NAMALWA (cell line): ENCODE data around the gene SRRM2.

ENCODE experiments used
- DNase-seq: peaks from one replicate; pipeline ENCODE4 v3.0.0-alpha.2; 2015; ENCODE audit warnings: low spot score

Gene SRRM2

GRCh38 chr16:2752035-2752849, at the start of gene SRRM2:
SRRM2 (plus strand) TSS chr16:2752638; CDS start chr16:2756365, 3,727 bp downstream.
- DNase-seq, result peak; percentile 97

DNA sequence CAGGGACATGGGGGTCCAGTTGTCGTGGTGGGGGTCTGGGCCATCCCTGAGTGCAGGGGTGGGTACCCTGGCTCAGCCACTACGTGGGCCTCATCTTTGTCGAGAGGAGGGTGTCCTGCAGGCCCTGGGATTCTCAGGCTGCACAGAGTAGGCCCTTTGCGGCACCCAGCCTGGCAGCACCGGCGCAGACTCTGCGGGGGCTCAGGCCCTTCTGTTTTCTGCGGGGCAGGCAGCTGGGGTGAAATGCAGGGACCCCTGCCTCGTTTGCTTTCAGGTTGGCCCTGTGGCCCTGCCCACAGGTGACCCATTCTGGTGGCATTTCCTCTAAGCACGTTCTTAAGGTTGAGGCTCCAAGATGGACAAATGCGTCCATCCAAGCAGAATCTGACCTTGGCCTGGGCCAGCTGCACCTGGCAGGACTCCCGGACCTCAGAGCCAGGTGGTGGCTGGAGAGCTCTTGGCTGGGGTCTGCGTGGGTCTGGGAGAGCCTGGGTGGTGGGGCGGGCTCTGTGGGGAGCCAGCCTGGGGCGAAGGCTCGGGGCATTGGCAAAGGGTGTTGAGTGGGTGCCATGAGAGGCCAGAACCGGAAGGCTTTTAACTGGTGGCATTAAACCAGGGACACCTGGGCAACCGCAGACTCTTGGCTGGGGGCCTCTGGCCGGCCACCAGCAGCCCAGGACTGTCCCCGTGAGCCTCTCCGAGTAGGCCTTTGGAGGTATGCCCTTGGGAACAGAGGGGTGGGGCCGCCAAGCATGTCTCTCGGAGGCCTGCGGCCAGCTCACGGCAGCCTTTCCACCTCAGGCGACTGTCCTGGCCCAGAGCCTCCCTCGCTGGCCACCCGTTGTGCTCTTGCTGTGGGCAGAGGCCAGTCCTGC, 49.3 kb upstream of the SRRM2 start:
- no peak for DNase-seq

GRCh38 chr16:2704166-2704982, 48.1 kb upstream of the SRRM2 start:
- DNase-seq, result no peak

GRCh38 chr16:2704983-2705275, 47.5 kb upstream of the SRRM2 start:
- no peak for DNase-seq

DNA sequence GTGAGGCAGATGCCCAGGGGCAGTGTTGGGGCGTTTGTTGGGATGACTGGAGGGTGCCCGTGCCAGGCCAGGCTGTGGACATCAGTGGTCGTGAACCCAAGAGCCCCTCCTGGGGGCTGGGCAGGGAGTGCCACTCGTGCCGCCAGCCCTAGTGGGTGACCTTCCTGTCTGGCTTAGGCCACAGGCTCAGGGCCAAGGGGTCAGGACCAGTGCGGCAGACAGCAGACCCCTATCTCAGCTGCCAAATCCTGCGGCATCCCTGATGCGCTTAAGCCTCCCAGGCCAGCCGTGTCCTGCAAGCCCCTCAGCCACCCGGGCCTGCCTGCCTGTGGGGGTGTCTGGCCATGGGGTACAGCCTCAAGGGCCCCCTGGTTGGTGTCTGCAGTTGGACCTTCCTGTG, 47.1 kb upstream of the SRRM2 start:
- no peak for DNase-seq

- DNase-seq, result no peak
Measured at GRCh38 chr16:2706085-2706484, 46.4 kb upstream of the SRRM2 start.

GRCh38 chr16:2706611-2707311, 45.7 kb upstream of the SRRM2 start:
- DNase-seq, result no peak

- DNase-seq, result no peak
Measured at GRCh38 chr16:2707368-2708289, 44.8 kb upstream of the SRRM2 start.

GRCh38 chr16:2708290-2708639, 44.2 kb upstream of the SRRM2 start:
- no peak for DNase-seq

DNA sequence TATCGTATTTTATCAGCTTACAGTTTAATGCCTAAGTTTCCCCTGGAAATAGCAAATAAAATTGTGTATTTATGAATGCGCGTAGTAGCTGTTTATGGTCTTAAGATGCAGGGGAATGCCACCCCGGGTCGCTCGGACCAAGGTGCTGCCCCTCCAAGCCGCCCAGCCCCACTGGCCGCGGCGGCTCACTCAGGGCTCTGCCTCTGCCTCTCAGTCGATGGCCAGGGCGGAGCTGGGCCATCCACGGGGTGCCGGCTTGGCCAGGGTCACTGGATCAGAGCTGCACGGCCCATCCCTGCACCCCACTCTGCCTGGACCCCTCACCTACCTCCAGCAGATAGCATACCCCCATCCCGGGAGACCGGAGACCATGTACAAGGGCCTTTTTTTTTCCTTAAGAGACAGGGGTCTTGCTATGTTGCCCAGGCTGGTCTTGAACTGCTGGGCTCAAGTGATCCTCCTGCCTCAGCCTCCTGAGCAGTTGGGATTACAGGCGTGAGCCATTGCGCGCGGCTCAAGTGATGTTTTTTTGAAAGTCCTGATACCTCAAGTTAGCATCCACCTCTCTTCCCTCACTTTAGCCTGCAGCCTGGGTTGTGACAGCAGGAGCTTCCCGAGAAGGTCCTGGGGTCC, 43.4 kb upstream of the SRRM2 start:
- DNase-seq, result no peak

DNA sequence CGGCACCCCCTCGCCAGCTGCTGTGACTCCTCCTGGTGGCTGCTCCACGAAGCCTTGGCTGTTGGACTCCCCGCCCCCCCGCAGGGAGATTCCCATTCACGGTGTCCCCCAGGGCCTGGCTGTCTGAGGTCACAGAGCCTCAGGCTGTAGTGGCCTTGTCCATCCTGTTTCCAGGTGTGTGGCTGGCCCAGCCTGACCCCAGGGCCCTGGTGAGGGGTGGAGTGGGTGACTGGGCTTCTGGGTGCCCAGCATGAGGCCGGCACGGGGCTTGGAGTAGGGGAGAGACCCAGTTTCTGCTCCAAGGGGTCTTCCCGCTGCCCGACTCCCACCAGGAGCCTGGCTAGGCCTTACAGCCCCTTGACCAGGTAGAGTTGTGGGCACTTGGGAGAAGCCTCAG, 42.9 kb upstream of the SRRM2 start:
- no peak for DNase-seq

DNA sequence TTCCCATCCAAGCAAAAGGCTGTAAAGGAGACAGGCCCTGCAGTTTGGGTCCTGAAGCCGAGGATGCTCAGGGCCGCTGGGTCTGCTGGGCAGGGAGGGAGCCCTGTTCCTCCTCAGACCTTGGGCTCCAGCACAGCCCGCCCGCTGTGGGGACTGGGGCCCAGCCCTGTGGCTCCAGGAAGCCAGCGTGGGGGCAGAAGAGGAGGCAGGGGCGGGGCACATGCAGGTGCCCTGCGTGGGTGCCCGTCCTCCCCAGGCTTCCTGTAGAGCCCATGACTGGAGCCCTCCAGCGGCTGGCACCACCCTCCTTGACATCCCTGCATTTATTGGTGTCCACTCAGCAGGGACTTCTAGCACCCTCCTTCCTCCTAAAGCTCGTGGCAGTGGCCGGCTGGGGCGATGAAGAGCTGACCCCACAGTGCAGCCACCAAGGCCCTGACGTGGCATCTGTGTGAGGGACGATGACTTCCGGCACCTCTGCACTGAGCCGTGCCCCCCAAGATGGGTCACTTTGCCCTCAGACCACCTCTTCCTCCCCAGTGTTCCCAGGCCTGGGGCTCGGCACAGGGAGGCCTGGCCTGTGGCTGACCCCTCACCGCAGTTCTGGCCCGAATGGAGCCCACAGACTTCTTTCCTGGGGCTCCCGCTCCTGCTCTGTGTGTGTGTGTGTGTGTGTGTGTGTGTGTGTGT, 42.3 kb upstream of the SRRM2 start:
- DNase-seq, result no peak

DNA sequence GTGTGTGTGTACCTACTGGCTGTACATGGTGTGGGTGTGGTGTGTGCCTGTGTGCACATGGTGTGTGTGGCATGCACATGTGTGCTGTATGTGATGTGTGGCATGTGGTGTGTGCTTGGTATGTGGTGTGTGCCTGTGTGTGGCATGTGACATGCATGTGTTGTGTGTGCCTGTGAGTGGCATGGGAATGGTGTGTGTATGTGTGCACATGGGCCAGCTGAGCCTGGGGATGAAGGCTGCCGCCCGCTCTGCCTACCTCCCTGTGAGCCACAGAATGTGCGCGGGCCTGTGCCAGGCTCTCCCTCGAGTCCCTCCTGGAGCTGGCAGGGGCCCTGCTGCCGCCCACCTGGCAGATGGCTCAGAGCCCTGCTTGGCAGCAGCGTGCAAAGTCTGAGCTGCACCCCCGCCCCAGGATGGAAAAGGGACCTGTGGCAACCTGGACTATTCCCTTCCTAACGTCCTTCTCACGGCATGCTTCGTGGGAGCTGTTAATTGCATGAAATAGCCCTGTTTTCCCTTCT, 41.7 kb upstream of the SRRM2 start:
- no peak for DNase-seq

GRCh38 chr16:2711370-2712062, 40.9 kb upstream of the SRRM2 start:
- no peak for DNase-seq

DNA sequence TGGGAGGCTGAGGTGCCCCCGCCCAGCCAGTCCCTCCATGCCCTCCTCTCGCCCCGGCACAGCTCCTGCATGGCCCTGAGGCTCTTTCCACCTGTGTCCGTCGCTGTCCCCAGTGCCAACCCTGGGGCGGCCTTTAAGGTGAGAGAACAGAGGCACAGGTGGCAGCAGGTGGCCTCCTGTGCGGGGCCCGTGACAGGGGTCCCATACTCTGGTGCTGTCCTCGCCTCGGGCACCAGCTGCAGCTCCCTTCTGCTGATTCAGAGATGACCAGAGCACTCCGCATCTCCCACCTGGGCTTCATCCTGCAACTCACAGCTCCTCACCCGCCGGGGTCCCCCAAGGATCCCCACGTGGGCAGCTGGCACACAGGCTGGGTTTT, 40.4 kb upstream of the SRRM2 start:
- no peak for DNase-seq

DNA sequence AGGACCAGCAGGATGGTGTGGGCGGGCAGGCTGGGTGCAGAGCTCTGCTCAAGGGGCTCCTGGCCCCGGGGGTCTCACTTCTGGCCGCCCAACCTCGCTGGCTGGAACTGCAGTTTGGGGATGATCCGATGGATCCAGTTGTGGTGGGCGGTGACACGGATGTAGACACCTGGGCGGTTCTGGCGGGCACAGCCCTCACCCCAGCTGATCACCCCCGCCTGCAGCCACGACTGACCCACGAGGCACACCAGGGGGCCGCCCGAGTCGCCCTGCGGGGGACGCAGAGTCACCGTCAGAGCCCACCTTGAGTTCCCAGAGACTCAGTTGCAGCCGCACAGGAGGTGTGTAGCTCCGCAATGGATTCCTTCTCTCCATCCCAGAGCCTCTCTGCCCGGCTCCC, 39.9 kb upstream of the SRRM2 start:
- no peak for DNase-seq

DNA sequence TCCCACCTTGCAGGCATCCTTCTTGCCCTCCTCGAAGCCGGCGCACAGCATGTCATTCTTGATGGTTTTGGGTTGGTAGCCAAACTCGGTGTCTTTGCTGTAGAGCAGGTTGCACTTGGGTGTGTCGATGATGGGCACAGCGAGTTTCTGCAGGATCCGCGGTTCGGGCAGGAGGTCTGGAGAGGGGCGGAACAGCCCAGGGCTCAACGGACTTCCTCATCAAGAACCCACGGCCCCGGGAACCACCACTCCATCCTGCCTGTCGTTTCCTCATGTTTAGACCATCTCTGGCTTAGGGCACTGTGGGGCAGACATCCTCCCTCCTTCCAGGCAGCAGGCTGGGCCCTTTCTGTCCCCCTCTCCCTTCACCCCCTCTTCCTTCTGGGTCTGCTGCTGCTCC, 38.9 kb upstream of the SRRM2 start:
- no peak for DNase-seq

- no peak for DNase-seq
Measured at GRCh38 chr16:2713985-2714774, 38.3 kb upstream of the SRRM2 start.
